Measurements from ENCODE around the gene SFI1. TPM values are rescaled to one million over a fixed set of nuclear protein-coding genes. Genes with fewer than 3 reads are reported as not detected.

SFI1 gene
- total RNA-seq, 2 experiments from 2014 or later = 147 to 155 TPM

- Mint-ChIP-seq H3K27ac (peak overlapping the region; percentile 20), H3K4me3 (no peak overlapping the region), H3K9me3 (no peaks in the 10 kb centered on the region), H3K36me3 (ENCODE audit: low read depth) (peaks cover 23% of the 10 kb centered on the region), H3K4me1 (ENCODE audit: low read depth) (no peaks in the 10 kb centered on the region), H3K27me3 (ENCODE audit: low read depth) (no peaks in the 10 kb centered on the region)
- intact Hi-C loops (cut with micrococcal nuclease) = loop anchor here (1.0 to 10.0 kb wide), 3 partner anchors 69 to 383 kb away; partner anchors contain the start of gene YWHAH
- DNase-seq = peak; percentile 83
- CTCF ChIA-PET = interaction anchor here (0.5 to 2.6 kb wide), 8 partner anchors 9 to 110 kb away, joined by 3 to 9 read pairs (median 4); no protein-coding TSS in a partner anchor
These were observed 65.0 kb downstream of the SFI1 start for GRCh38 chr22:31561238-31561887.

- no peaks in the 10 kb centered on the region for H3K9me3 Mint-ChIP-seq
- CTCF ChIA-PET = interaction anchor here (0.5 to 2.6 kb wide), 8 partner anchors 9 to 110 kb away, joined by 3 to 9 read pairs (median 4); no protein-coding TSS in a partner anchor
- no peaks in the 10 kb centered on the region for H3K4me1 Mint-ChIP-seq (ENCODE audit: low read depth)
- H3K27ac Mint-ChIP-seq = no peak overlapping the region
- no peak for DNase-seq
- H3K36me3 Mint-ChIP-seq (ENCODE audit: low read depth) = peaks cover 24% of the 10 kb centered on the region
- no peak overlapping the region for H3K4me3 Mint-ChIP-seq
- no peaks in the 10 kb centered on the region for H3K27me3 Mint-ChIP-seq (ENCODE audit: low read depth)
- intact Hi-C loops (cut with micrococcal nuclease) = loop anchor here (1.0 to 10.0 kb wide), 3 partner anchors 68 to 383 kb away; partner anchors contain the start of gene YWHAH
These were observed 65.6 kb downstream of the SFI1 start for GRCh38 chr22:31561970-31562369.

DNA sequence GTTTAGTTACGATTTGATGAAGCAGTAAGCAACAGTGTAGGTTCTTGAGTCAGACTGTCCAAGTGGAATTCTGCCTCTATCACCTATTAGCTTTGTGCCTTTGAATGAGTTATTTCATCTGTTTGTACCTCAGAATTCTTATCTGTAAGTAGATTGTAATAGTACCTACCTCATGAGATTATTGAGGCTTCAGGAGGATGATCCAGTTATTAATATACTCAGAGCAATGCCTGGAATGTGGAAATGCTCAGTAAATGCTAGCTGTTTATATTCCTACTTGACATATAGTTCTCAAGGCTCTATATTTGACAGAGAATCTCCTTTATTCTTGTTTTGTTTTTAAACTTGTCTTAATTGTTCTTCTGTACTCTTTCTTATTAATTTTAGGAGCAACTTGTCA, 70.1 kb downstream of the SFI1 start:
- intact Hi-C loops (cut with micrococcal nuclease) = loop anchor here (10.0 kb wide), 1 partner anchor 378 kb away; the partner anchor contains the start of gene YWHAH
- CTCF ChIA-PET = interaction anchor here (0.7 to 3.0 kb wide), 2 partner anchors 10 to 30 kb away, joined by 3 to 12 read pairs; no protein-coding TSS in a partner anchor
- DNase-seq = no peak
- Mint-ChIP-seq H3K27me3 (ENCODE audit: low read depth) (no peaks in the 10 kb centered on the region), H3K4me1 (ENCODE audit: low read depth) (peaks cover 7% of the 10 kb centered on the region), H3K9me3 (no peaks in the 10 kb centered on the region), H3K4me3 (no peak overlapping the region), H3K36me3 (ENCODE audit: low read depth) (peaks cover 20% of the 10 kb centered on the region), H3K27ac (no peak overlapping the region)

GRCh38 chr22:31567196-31567595, 70.9 kb downstream of the SFI1 start:
- Mint-ChIP-seq H3K4me1 (ENCODE audit: low read depth) (peaks cover 7% of the 10 kb centered on the region), H3K27ac (no peak overlapping the region), H3K4me3 (no peak overlapping the region), H3K27me3 (ENCODE audit: low read depth) (no peaks in the 10 kb centered on the region), H3K9me3 (no peaks in the 10 kb centered on the region), H3K36me3 (ENCODE audit: low read depth) (peaks cover 20% of the 10 kb centered on the region)
- intact Hi-C loops (cut with micrococcal nuclease) = loop anchor here (10.0 kb wide), 1 partner anchor 378 kb away; the partner anchor contains the start of gene YWHAH
- DNase-seq = no peak
- CTCF ChIA-PET = interaction anchor here (3.0 kb wide), 1 partner anchor 10 kb away, joined by 12 read pairs; no protein-coding TSS in a partner anchor

- Mint-ChIP-seq H3K27ac (no peak overlapping the region), H3K36me3 (ENCODE audit: low read depth) (peaks cover 20% of the 10 kb centered on the region), H3K4me3 (no peak overlapping the region), H3K4me1 (ENCODE audit: low read depth) (peaks cover 7% of the 10 kb centered on the region), H3K9me3 (no peaks in the 10 kb centered on the region), H3K27me3 (ENCODE audit: low read depth) (no peaks in the 10 kb centered on the region)
- intact Hi-C loops (cut with micrococcal nuclease) = loop anchor here (10.0 kb wide), 1 partner anchor 377 kb away; the partner anchor contains the start of gene YWHAH
- no peak for DNase-seq
- CTCF ChIA-PET = no interaction called here
These were observed 71.4 kb downstream of the SFI1 start for GRCh38 chr22:31567702-31568101.

- Mint-ChIP-seq H3K4me1 (ENCODE audit: low read depth) (peaks cover 8% of the 10 kb centered on the region), H3K36me3 (ENCODE audit: low read depth) (peaks cover 21% of the 10 kb centered on the region), H3K9me3 (no peaks in the 10 kb centered on the region), H3K4me3 (no peak overlapping the region), H3K27ac (no peak overlapping the region), H3K27me3 (ENCODE audit: low read depth) (no peaks in the 10 kb centered on the region)
- DNase-seq = no peak
- CTCF ChIA-PET = no interaction called here
- intact Hi-C loops (cut with micrococcal nuclease) = loop anchor here (10.0 kb wide), 1 partner anchor 376 kb away; the partner anchor contains the start of gene YWHAH
These were observed 72.8 kb downstream of the SFI1 start for GRCh38 chr22:31569126-31569525.

- CTCF ChIA-PET = no interaction called here
- H3K4me1 Mint-ChIP-seq (ENCODE audit: low read depth) = peaks cover 10% of the 10 kb centered on the region
- H3K4me3 Mint-ChIP-seq = no peak overlapping the region
- no peaks in the 10 kb centered on the region for H3K9me3 Mint-ChIP-seq
- intact Hi-C loops (cut with micrococcal nuclease) = no loop called here
- no peak overlapping the region for H3K27ac Mint-ChIP-seq
- H3K36me3 Mint-ChIP-seq (ENCODE audit: low read depth) = peaks cover 30% of the 10 kb centered on the region
- H3K27me3 Mint-ChIP-seq (ENCODE audit: low read depth) = no peaks in the 10 kb centered on the region
- DNase-seq = no peak
These were observed 76.6 kb downstream of the SFI1 start for GRCh38 chr22:31572939-31573338.

- H3K9me3 Mint-ChIP-seq = no peaks in the 10 kb centered on the region
- no peaks in the 10 kb centered on the region for H3K27me3 Mint-ChIP-seq (ENCODE audit: low read depth)
- no peak overlapping the region for H3K27ac Mint-ChIP-seq
- no peak overlapping the region for H3K4me3 Mint-ChIP-seq
- peaks cover 5% of the 10 kb centered on the region for H3K4me1 Mint-ChIP-seq (ENCODE audit: low read depth)
- no peak for DNase-seq
- intact Hi-C loops (cut with micrococcal nuclease) = no loop called here
- CTCF ChIA-PET = interaction anchor here (0.9 kb wide), 1 partner anchor 13 kb away, joined by 3 read pairs; no protein-coding TSS in a partner anchor
- peaks cover 30% of the 10 kb centered on the region for H3K36me3 Mint-ChIP-seq (ENCODE audit: low read depth)
These were observed 77.8 kb downstream of the SFI1 start for GRCh38 chr22:31574055-31574670.

DNA sequence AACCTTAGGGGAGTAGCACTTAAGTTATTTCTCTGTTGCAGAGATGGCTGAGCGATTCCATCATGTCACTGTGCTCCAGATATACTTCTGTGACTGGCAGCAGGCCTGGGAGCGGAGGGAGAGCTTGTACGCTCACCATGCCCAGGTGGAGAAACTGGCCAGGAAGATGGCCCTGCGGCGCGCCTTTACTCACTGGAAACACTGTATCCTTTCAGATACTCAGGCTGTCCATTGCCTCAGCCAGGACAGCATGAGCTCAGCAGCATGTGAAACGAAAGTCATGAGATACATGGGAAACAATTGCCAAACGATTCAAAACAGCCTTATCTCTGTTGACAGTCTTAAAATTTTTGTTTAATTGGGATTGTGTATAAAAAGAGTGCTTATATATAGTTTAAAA, 78.9 kb downstream of the SFI1 start:
- H3K27ac Mint-ChIP-seq = peak overlapping the region; percentile 28
- CTCF ChIA-PET = no interaction called here
- H3K4me1 Mint-ChIP-seq (ENCODE audit: low read depth) = peaks cover 3% of the 10 kb centered on the region
- intact Hi-C loops (cut with micrococcal nuclease) = no loop called here
- H3K27me3 Mint-ChIP-seq (ENCODE audit: low read depth) = no peaks in the 10 kb centered on the region
- H3K4me3 Mint-ChIP-seq = no peak overlapping the region
- H3K9me3 Mint-ChIP-seq = no peaks in the 10 kb centered on the region
- no peak for DNase-seq
- H3K36me3 Mint-ChIP-seq (ENCODE audit: low read depth) = peaks cover 36% of the 10 kb centered on the region

DNA sequence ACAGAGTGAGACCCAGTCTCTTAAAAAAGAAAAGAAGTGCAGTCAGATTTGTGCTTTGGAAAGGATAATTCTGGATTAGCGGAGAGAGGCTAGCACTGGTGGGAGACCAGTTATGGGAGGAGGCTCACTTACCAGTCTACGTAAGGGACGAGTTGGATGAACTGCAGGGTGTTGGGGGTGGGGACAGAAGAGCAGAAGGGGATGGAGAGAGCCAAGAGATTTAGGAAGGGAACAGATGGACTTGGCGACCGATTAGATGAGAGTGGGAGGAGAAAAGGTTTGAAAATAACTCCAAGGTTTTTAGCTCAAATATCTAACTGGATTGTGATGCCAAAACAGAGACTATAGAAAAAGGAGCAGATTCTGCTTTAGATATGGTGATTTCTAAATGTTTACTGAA, 81.4 kb downstream of the SFI1 start:
- Mint-ChIP-seq H3K4me1 (ENCODE audit: low read depth) (peaks cover 12% of the 10 kb centered on the region), H3K4me3 (no peak overlapping the region), H3K9me3 (no peaks in the 10 kb centered on the region), H3K36me3 (ENCODE audit: low read depth) (peaks cover 33% of the 10 kb centered on the region), H3K27ac (no peak overlapping the region), H3K27me3 (ENCODE audit: low read depth) (no peaks in the 10 kb centered on the region)
- intact Hi-C loops (cut with micrococcal nuclease) = no loop called here
- CTCF ChIA-PET = no interaction called here
- no peak for DNase-seq

DNA sequence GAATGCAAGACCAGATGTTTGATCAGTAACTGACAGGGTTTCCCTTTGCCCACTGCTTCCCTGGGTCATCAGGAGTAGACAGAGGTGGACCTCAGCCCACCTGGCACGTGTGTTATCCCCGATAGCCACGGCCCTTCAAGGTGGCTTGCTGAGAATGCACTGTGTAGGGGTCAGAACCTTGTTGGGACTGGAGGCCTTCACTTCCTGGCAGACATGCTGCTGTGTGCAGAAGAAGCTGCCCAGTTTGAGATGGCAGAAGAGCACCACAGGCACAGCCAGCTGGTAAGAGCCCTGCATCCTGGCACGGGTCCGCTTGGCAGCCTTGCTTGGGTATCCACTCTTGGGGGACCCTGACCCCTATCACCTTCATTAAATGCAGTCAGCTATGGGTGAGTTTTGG, 81.8 kb downstream of the SFI1 start:
- Mint-ChIP-seq H3K4me3 (no peak overlapping the region), H3K9me3 (no peaks in the 10 kb centered on the region), H3K4me1 (ENCODE audit: low read depth) (peaks cover 12% of the 10 kb centered on the region), H3K27me3 (ENCODE audit: low read depth) (no peaks in the 10 kb centered on the region), H3K27ac (no peak overlapping the region), H3K36me3 (ENCODE audit: low read depth) (peaks cover 30% of the 10 kb centered on the region)
- no peak for DNase-seq
- intact Hi-C loops (cut with micrococcal nuclease) = no loop called here
- CTCF ChIA-PET = no interaction called here

DNA sequence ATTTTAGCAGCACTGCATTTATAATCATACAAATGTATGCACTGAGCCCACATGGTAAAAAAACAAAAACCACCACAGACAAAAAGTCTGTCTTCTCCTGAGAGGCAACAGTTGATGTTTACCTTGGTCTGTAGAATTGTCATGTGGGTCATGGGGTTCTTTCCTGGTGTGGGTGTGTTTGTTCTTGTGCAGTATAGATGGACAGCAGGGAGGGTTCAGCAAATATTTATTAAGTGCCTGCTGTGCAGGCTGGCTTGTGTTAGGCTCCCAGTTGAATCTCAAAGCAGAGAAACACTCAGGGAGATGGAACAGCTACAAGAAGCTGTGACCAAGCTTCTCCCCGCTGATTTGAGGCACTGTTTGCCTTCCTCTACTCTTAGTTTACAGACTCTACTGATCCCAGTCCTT, 83.5 kb downstream of the SFI1 start:
- CTCF ChIA-PET = no interaction called here
- H3K4me1 Mint-ChIP-seq (ENCODE audit: low read depth) = peaks cover 26% of the 10 kb centered on the region

More for the DNA sequence above, 83.5 kb downstream of the SFI1 start:
- Mint-ChIP-seq H3K27me3 (ENCODE audit: low read depth) (no peaks in the 10 kb centered on the region), H3K9me3 (no peaks in the 10 kb centered on the region), H3K4me3 (no peak overlapping the region), H3K36me3 (ENCODE audit: low read depth) (peaks cover 36% of the 10 kb centered on the region), H3K27ac (no peak overlapping the region)
- intact Hi-C loops (cut with micrococcal nuclease) = no loop called here
- DNase-seq = no peak
